Upper lobe of left lung (tissue), 4 donors: ENCODE results near the gene SSBP3.

Source experiments
- CTCF ChIP-seq, 6 experiments: fragments of 450-650 bp in 4 of 6; fragments of 200-600 bp in 2 of 6; sonication (generic) in 2 of 6; IDR thresholded peaks; one replicate each; pipeline ENCODE4 v1.5.1; 2016 to 2019; ENCODE audit warnings: antibody characterized with exemption in 6 of 6
- EP300 ChIP-seq, 4 donors: sonication (generic); formaldehyde crosslinking; IDR thresholded peaks; one replicate each; pipeline ENCODE4 v1.5.1; 2017; ENCODE audit warnings: antibody characterized with exemption in 4 of 4, control low read depth in 2 of 4
- POLR2A ChIP-seq, 4 donors: fragments of 450-650 bp; IDR thresholded peaks; one replicate each; pipeline ENCODE4 v1.5.1; 2016 to 2017; ENCODE audit warnings: antibody characterized with exemption in 4 of 4, mild to moderate bottlenecking in 2 of 4
- POLR2AphosphoS5 ChIP-seq, 2 donors: sonication (generic); formaldehyde crosslinking; IDR thresholded peaks; one replicate each; pipeline ENCODE4 v1.5.1; 2017; ENCODE audit warnings: antibody characterized with exemption in 2 of 2

- TF ChIP-seq EP300 (IDR thresholded peaks at IDR 0.05) (no peak), CTCF (IDR thresholded peaks at IDR 0.05) (peak in 5 of 6 experiments; percentile 35 to 65 (median 50)), POLR2A (IDR thresholded peaks at IDR 0.05) (no peak), POLR2AphosphoS5 (IDR thresholded peaks at IDR 0.05) (no peak)
Measured at GRCh38 chr1:54310439-54311328, 95.5 kb downstream of the SSBP3 start.
